ENCODE data around the gene SELP. TPM values are rescaled to one million over a fixed set of nuclear protein-coding genes. Genes with fewer than 3 reads are reported as not detected.

The SELP gene
- polyA plus RNA-seq, 3 donors, result 0.84 to 1.4 (median 0.85) TPM

DNA sequence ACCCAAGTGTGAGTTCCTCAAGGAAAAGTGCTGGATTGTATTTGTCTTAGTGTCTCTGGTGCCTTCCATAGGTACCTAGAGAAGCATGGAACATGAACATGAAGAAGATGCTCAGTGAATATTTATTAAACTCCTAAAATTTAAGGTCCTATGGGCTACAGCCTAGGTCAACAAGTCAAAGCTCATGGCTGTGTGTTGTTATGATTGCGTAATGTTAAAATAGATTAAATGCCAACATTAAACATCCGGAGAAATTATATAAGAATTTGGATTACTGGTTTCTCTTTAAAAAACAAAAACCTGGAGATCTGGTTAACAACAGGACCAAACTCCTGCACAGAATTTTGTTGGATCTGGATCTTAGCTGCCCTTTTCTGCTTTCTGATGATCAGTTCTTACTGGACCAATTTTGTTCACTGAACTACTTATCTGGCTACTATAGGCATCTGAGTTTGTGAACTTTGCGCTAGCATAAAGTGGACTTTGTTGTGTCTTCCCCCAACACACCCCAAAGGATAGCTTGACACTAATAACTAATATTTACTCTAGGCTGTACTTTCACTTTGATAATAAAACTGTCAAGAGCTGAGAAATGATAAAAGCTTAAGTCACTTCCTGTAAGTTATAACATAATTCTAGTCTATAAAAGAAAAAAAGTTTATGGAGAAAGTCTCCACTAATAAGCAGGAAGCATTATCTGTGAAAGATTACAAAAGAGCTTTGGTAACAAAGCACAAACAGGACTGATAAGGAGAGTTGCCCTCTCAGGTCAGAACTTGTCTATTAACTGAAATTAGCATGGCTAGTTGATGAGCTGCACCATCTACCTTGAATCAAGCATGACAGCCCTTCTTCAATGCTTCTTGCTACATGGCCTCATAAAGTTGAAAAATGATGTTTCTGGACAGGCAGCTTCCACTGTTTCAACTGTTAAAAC, 64.3 kb downstream of the SELP start:
- Histone ChIP-seq H3K9me3 (replicated peaks in 1 of 2; ENCODE audit: control insufficient read depth in 1 of 2, insufficient read depth in 1 of 2, low read length in 2 of 2) (no peaks in the 10 kb centered on the region), H3K36me3 (replicated peaks in 1 of 2; ENCODE audit: control insufficient read depth in 1 of 2, insufficient read depth in 2 of 2, low read length in 2 of 2) (peaks cover 23 to 64% of the 10 kb centered on the region in 2 donors), H3K9ac (ENCODE audit: insufficient read depth, low read length, poor library complexity, severe bottlenecking) (no peak overlapping the region), H2AFZ (ENCODE audit: insufficient read depth, low read depth, low read length, poor library complexity, severe bottlenecking) (no peak overlapping the region), H3K4me1 (ENCODE audit: control insufficient read depth in 1 of 2, insufficient read depth in 2 of 2, low read length in 2 of 2) (no peaks in the 10 kb centered on the region), H3K79me2 (ENCODE audit: insufficient read depth, low read length) (no peaks in the 10 kb centered on the region), H3K4me3 (replicated peaks in 1 of 3; ENCODE audit: low read depth in 2 of 3, low read length in 3 of 3) (no peak overlapping the region), H3K4me2 (replicated peaks; ENCODE audit: extremely low read depth, low read length, poor library complexity, severe bottlenecking) (no peak overlapping the region), H3K27ac (ENCODE audit: low read depth in 1 of 2, low read length in 2 of 2) (no peak overlapping the region), H4K20me1 (ENCODE audit: insufficient read depth, low read length) (no peaks in the 10 kb centered on the region), H3K27me3 (ENCODE audit: control insufficient read depth in 2 of 2, insufficient read depth in 2 of 2, low read length in 2 of 2) (no peaks in the 10 kb centered on the region)
- TF ChIP-seq, protein P1, sequence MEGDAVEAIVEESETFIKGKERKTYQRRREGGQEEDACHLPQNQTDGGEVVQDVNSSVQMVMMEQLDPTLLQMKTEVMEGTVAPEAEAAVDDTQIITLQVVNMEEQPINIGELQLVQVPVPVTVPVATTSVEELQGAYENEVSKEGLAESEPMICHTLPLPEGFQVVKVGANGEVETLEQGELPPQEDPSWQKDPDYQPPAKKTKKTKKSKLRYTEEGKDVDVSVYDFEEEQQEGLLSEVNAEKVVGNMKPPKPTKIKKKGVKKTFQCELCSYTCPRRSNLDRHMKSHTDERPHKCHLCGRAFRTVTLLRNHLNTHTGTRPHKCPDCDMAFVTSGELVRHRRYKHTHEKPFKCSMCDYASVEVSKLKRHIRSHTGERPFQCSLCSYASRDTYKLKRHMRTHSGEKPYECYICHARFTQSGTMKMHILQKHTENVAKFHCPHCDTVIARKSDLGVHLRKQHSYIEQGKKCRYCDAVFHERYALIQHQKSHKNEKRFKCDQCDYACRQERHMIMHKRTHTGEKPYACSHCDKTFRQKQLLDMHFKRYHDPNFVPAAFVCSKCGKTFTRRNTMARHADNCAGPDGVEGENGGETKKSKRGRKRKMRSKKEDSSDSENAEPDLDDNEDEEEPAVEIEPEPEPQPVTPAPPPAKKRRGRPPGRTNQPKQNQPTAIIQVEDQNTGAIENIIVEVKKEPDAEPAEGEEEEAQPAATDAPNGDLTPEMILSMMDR (IDR thresholded peaks at IDR 0.05), result no peak
- no CpG with 5 or more reads among the region's 3 CpGs for WGBS (ENCODE audit: insufficient coverage)
- intact Hi-C loops (cut with micrococcal nuclease), result no loop called here
- Mint-ChIP-seq H3K4me3 (no peak overlapping the region), H3K4me1 (peaks cover 4% of the 10 kb centered on the region), H3K27ac (no peak overlapping the region), H3K36me3 (peaks cover 49 to 56% of the 10 kb centered on the region in 2 donors), H3K9me3 (peaks cover 0 to 17% (median 12%) of the 10 kb centered on the region in 7 donors), H3K27me3 (ENCODE audit: low read depth in 3 of 3) (peaks cover 0 to 2% (median 1%) of the 10 kb centered on the region in 3 donors)
- DNase-seq, result no peak

DNA sequence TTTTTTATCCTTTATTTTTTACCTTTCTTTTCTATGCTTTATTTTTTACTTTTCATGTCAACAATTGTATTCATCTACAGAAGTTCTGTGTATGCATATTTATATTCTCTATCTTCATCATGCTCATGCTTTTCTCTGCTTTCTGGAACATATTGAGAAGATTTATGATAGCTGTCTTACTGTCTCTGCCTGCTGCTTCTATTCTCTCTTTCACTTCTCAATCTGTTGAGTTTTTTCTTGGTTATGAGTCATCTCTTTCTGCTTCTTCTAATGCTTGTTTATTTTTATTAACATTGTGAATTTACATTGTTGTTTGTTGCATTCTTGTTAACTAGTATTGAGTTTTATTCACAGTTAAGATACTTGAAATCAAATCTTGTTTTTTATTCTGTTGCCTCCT, 66.3 kb downstream of the SELP start:
- Histone ChIP-seq H3K79me2 (ENCODE audit: insufficient read depth, low read length) (no peaks in the 10 kb centered on the region), H3K36me3 (replicated peaks in 1 of 2; ENCODE audit: control insufficient read depth in 1 of 2, insufficient read depth in 2 of 2, low read length in 2 of 2) (peaks cover 31 to 72% of the 10 kb centered on the region in 2 donors), H3K9ac (ENCODE audit: insufficient read depth, low read length, poor library complexity, severe bottlenecking) (no peak overlapping the region), H3K27ac (ENCODE audit: low read depth in 1 of 2, low read length in 2 of 2) (no peak overlapping the region), H2AFZ (ENCODE audit: insufficient read depth, low read depth, low read length, poor library complexity, severe bottlenecking) (no peak overlapping the region), H3K9me3 (replicated peaks in 1 of 2; ENCODE audit: control insufficient read depth in 1 of 2, insufficient read depth in 1 of 2, low read length in 2 of 2) (no peaks in the 10 kb centered on the region), H4K20me1 (ENCODE audit: insufficient read depth, low read length) (no peaks in the 10 kb centered on the region), H3K4me2 (replicated peaks; ENCODE audit: extremely low read depth, low read length, poor library complexity, severe bottlenecking) (no peak overlapping the region), H3K4me3 (replicated peaks in 1 of 3; ENCODE audit: low read depth in 2 of 3, low read length in 3 of 3) (no peak overlapping the region), H3K4me1 (ENCODE audit: control insufficient read depth in 1 of 2, insufficient read depth in 2 of 2, low read length in 2 of 2) (no peaks in the 10 kb centered on the region), H3K27me3 (ENCODE audit: control insufficient read depth in 2 of 2, insufficient read depth in 2 of 2, low read length in 2 of 2) (no peaks in the 10 kb centered on the region)
- Mint-ChIP-seq H3K27ac (no peak overlapping the region), H3K36me3 (peaks cover 58 to 66% of the 10 kb centered on the region in 2 donors), H3K4me3 (no peak overlapping the region), H3K27me3 (ENCODE audit: low read depth in 3 of 3) (peaks cover 0 to 2% (median 1%) of the 10 kb centered on the region in 3 donors), H3K4me1 (peaks cover 4% of the 10 kb centered on the region), H3K9me3 (peaks cover 0 to 17% (median 12%) of the 10 kb centered on the region in 7 donors)
- intact Hi-C loops (cut with micrococcal nuclease), result no loop called here
- no peak for DNase-seq
- TF ChIP-seq, protein P1 (IDR thresholded peaks at IDR 0.05), result no peak

All from CD14-positive monocyte (primary cell).